IMR-90 (cell line): Measurements from ENCODE around the gene FAM78A.

Experiments
- CTCF ChIP-seq: conservative IDR thresholded peaks from 2 replicates; pipeline ENCODE4 v1.5.1; 2012; ENCODE audit warnings: mild to moderate bottlenecking, low read depth, low read length, improper control_type of control experiment
- MAFK ChIP-seq: IDR thresholded peaks from 2 replicates; pipeline ENCODE4 v1.6.1; 2012; ENCODE audit warnings: low read depth, low read length, improper control_type of control experiment

- no peak for TF ChIP-seq CTCF
- no peak for TF ChIP-seq MAFK
These were observed 59.5 kb downstream of the FAM78A start for GRCh38 chr9:131216806-131217205.
